DMS 273 (cell line): Measurements from ENCODE around the gene MRPL50.

ENCODE experiments used
- DNase-seq: peaks from one replicate; lab custom pipeline; 2025; ENCODE audit not compliant: unreplicated experiment; lab: John Stamatoyannopoulos, UW

The MRPL50 gene

DNA sequence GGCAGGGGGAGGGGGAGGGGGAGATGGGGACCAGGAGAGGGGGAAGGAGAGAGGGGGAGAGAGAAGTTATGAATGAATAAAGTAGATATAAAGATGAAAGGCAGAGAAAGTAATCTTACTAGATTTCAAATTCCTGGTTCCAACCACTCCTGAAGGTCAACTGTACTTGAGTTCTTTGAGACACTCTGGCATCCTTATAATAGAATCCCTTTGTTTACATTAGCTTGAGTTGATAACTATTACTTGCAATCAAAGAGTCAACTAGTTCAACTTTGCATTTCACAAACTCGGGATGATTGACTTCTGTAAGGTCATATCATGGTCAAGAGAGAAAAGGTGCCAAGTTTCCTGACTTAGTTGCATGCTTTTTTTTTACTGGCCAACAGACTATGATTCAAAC lies 55.8 kb downstream of the MRPL50 start:
- no peak for DNase-seq

GRCh38 chr9:101341958-101342357 lies 56.5 kb downstream of the MRPL50 start:
- DNase-seq, result no peak
